Measurements from ENCODE around the gene ZNF660.

The ZNF660 gene

GRCh38 chr3:44596621-44597020 lies 11.9 kb downstream of the ZNF660 start:
- H3K9me2 ChIP-seq (replicated peaks; ENCODE audit: insufficient read depth, low read length) = no peaks in the 10 kb centered on the region

GRCh38 chr3:44601749-44602148 lies 17.0 kb downstream of the ZNF660 start:
- H3K4me1 ChIP-seq (ENCODE audit: low read length) = no peaks in the 10 kb centered on the region
- H3K36me3 ChIP-seq (replicated peaks; ENCODE audit: insufficient read depth, low read length) = no peaks in the 10 kb centered on the region
- no peaks in the 10 kb centered on the region for H3K79me2 ChIP-seq (ENCODE audit: low read length)
- H3K4me3 ChIP-seq (ENCODE audit: low read length) = no peak overlapping the region
- H3F3A ChIP-seq (ENCODE audit: insufficient read depth, low read length) = no peaks in the 10 kb centered on the region
- TF ChIP-seq EZH2phosphoT487 (IDR thresholded peaks at IDR 0.05; ENCODE audit: low read length) = no peak
- TF ChIP-seq EZH2 (optimal IDR thresholded peaks at IDR 0.05; ENCODE audit: low read depth, low read length) = no peak
- TF ChIP-seq, protein P1, sequence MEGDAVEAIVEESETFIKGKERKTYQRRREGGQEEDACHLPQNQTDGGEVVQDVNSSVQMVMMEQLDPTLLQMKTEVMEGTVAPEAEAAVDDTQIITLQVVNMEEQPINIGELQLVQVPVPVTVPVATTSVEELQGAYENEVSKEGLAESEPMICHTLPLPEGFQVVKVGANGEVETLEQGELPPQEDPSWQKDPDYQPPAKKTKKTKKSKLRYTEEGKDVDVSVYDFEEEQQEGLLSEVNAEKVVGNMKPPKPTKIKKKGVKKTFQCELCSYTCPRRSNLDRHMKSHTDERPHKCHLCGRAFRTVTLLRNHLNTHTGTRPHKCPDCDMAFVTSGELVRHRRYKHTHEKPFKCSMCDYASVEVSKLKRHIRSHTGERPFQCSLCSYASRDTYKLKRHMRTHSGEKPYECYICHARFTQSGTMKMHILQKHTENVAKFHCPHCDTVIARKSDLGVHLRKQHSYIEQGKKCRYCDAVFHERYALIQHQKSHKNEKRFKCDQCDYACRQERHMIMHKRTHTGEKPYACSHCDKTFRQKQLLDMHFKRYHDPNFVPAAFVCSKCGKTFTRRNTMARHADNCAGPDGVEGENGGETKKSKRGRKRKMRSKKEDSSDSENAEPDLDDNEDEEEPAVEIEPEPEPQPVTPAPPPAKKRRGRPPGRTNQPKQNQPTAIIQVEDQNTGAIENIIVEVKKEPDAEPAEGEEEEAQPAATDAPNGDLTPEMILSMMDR (IDR thresholded peaks at IDR 0.05; ENCODE audit: low read length) = no peak
- H3K4me2 ChIP-seq (ENCODE audit: low read depth, low read length) = no peak overlapping the region
- no peak overlapping the region for H2AFZ ChIP-seq (ENCODE audit: low read length)
- H3K9me2 ChIP-seq (replicated peaks; ENCODE audit: insufficient read depth, low read length) = no peaks in the 10 kb centered on the region
- H3K27ac ChIP-seq (ENCODE audit: low read length) = no peak overlapping the region
- no peaks in the 10 kb centered on the region for H3K9me3 ChIP-seq (replicated peaks; ENCODE audit: insufficient read depth, low read length)
- no peaks in the 10 kb centered on the region for H3K27me3 ChIP-seq (replicated peaks; ENCODE audit: insufficient read depth, low read length)
- H4K20me1 ChIP-seq (ENCODE audit: insufficient read depth, low read length) = no peaks in the 10 kb centered on the region
- DNase-seq = no peak
- no peak overlapping the region for H3K9ac ChIP-seq (ENCODE audit: low read length)

More at GRCh38 chr3:44596621-44597020, 11.9 kb downstream of the ZNF660 start:
- no peaks in the 10 kb centered on the region for H4K20me1 ChIP-seq (ENCODE audit: insufficient read depth, low read length)
- no peak for DNase-seq
- no peak overlapping the region for H3K27ac ChIP-seq (ENCODE audit: low read length)
- H2AFZ ChIP-seq (ENCODE audit: low read length) = no peak overlapping the region
- no peaks in the 10 kb centered on the region for H3K4me1 ChIP-seq (ENCODE audit: low read length)
- H3K9me3 ChIP-seq (replicated peaks; ENCODE audit: insufficient read depth, low read length) = no peaks in the 10 kb centered on the region
- TF ChIP-seq, protein P1 (IDR thresholded peaks at IDR 0.05; ENCODE audit: low read length) = no peak
- no peak for TF ChIP-seq EZH2phosphoT487 (IDR thresholded peaks at IDR 0.05; ENCODE audit: low read length)
- TF ChIP-seq EZH2 (optimal IDR thresholded peaks at IDR 0.05; ENCODE audit: low read depth, low read length) = no peak
- no peaks in the 10 kb centered on the region for H3K27me3 ChIP-seq (replicated peaks; ENCODE audit: insufficient read depth, low read length)
- no peak overlapping the region for H3K4me2 ChIP-seq (ENCODE audit: low read depth, low read length)
- H3K9ac ChIP-seq (ENCODE audit: low read length) = no peak overlapping the region
- H3K79me2 ChIP-seq (ENCODE audit: low read length) = no peaks in the 10 kb centered on the region
- no peak overlapping the region for H3K4me3 ChIP-seq (ENCODE audit: low read length)
- no peaks in the 10 kb centered on the region for H3F3A ChIP-seq (ENCODE audit: insufficient read depth, low read length)
- H3K36me3 ChIP-seq (replicated peaks; ENCODE audit: insufficient read depth, low read length) = no peaks in the 10 kb centered on the region

DNA sequence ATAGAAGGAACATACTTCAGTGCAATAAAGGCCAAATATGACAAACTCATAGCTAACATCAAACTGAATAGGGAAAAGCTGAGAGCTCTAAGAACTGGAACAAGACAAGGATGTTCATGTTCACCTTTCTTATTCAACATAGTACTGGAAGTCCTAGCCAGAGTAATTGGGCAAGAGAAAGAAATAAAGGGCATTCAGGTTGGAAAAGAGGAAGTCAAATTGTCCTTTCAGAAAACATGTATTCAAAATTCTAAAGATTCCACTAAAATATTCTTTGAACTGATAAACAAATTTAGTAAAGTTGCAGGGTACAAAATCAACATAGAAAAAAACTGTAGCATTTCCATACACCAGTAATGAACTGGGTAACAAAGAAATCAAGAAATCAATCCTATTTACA lies 27.9 kb downstream of the ZNF660 start:
- Histone ChIP-seq H3K79me2 (ENCODE audit: low read length) (no peaks in the 10 kb centered on the region), H3K36me3 (replicated peaks; ENCODE audit: insufficient read depth, low read length) (no peaks in the 10 kb centered on the region), H3K4me3 (ENCODE audit: low read length) (no peak overlapping the region), H3K9me3 (replicated peaks; ENCODE audit: insufficient read depth, low read length) (no peaks in the 10 kb centered on the region), H3F3A (ENCODE audit: insufficient read depth, low read length) (no peaks in the 10 kb centered on the region), H3K9me2 (replicated peaks; ENCODE audit: insufficient read depth, low read length) (no peaks in the 10 kb centered on the region), H3K4me1 (ENCODE audit: low read length) (no peaks in the 10 kb centered on the region), H3K27ac (ENCODE audit: low read length) (no peak overlapping the region), H4K20me1 (ENCODE audit: insufficient read depth, low read length) (no peaks in the 10 kb centered on the region), H2AFZ (ENCODE audit: low read length) (no peak overlapping the region), H3K27me3 (replicated peaks; ENCODE audit: insufficient read depth, low read length) (no peaks in the 10 kb centered on the region), H3K4me2 (ENCODE audit: low read depth, low read length) (no peak overlapping the region), H3K9ac (ENCODE audit: low read length) (no peak overlapping the region)
- DNase-seq = no peak
- TF ChIP-seq, protein P1 (IDR thresholded peaks at IDR 0.05; ENCODE audit: low read length) = no peak
- TF ChIP-seq EZH2phosphoT487 (IDR thresholded peaks at IDR 0.05; ENCODE audit: low read length) = no peak

All from MM.1S (cell line).